K562 (cell line): ENCODE data around the gene QRICH1. TPM values are rescaled to one million over a fixed set of nuclear protein-coding genes. Genes with fewer than 3 reads are reported as not detected.

Experiments used
- ATAC-seq: fragments of 200-7000 bp; cut with Tn5 transposase; 3 replicates; pipeline ENCODE4 v1.9.1; 2020; ENCODE audit warnings: moderate library complexity
- BruUV-seq: library from RNA; stranded (reverse); fragments of 400-500 nt; replicated peaks from 2 replicates; lab custom pipeline; 2021; lab: Mats Ljungman, UMichigan
- CTCF ChIA-PET: fragments of 300-600 bp; formaldehyde crosslinking; extraction: SDS; loops from one replicate; lab custom pipeline; 2021; ENCODE audit warnings: low intra/inter-chr PET ratio; lab: Yijun Ruan, JAX
- POLR2A ChIA-PET: fragments of 300-600, 350-650 bp; sonication (Branson Sonifier 250); formaldehyde crosslinking; extraction: SDS; loops from one replicate; lab custom pipeline; 2021; ENCODE audit warnings: antibody characterized with exemption, inconsistent platforms; lab: Yijun Ruan, JAX
- DNase-seq, 4 experiments: peaks; one replicate each; pipeline versions ENCODE4 v3.0.0 to v3.0.0-alpha.2; 2011 to 2018; ENCODE audit warnings: low spot score in 3 of 4, mixed read lengths in 3 of 4; ENCODE audit errors: extremely low read depth in 1 of 4
- FAIRE-seq: peaks from 2 replicates; lab custom pipeline; 2011; peaks lifted over from hg19 to GRCh38; lab: Jason Lieb, UNC
- H2AFZ ChIP-seq: 2 replicates; pipeline ENCODE4 v1.6.0; 2011; ENCODE audit warnings: low read depth, low read length, control low read depth, inconsistent platforms
- H3K27ac ChIP-seq: fragments of 200-600 bp; 3 replicates; pipeline ENCODE4 v1.8.0; 2011; ENCODE audit warnings: low read depth, mild to moderate bottlenecking, control low read depth, inconsistent platforms, low read length, moderate library complexity, mixed read lengths; ENCODE audit errors: extremely low read depth
- H3K27me3 ChIP-seq, 2 experiments: fragments of 300-600 bp in 1 of 2; 2 replicates in 1 of 2; 3 replicates in 1 of 2; pipeline versions ENCODE4 v1.6.0 to v1.8.0; 2011; ENCODE audit warnings: inconsistent platforms in 2 of 2, low read length in 2 of 2, mild to moderate bottlenecking in 1 of 2, mixed read lengths in 1 of 2, moderate library complexity in 1 of 2; ENCODE audit not compliant: control insufficient read depth in 2 of 2, insufficient read depth in 2 of 2
- H3K36me3 ChIP-seq: fragments of 300-600 bp; 3 replicates; pipeline ENCODE4 v1.8.0; 2011; ENCODE audit warnings: mild to moderate bottlenecking, low read length, inconsistent platforms; ENCODE audit not compliant: control insufficient read depth, insufficient read depth
- H3K4me1 ChIP-seq, 2 experiments: fragments of 200-600 bp in 1 of 2; replicated peaks in 1 of 2; 2 replicates in 1 of 2; 3 replicates in 1 of 2; pipeline versions ENCODE4 v1.5.1 to v1.8.0; 2011; ENCODE audit warnings: inconsistent platforms in 2 of 2, low read length in 2 of 2, mild to moderate bottlenecking in 1 of 2, mixed read lengths in 1 of 2, moderate library complexity in 1 of 2; ENCODE audit not compliant: control insufficient read depth in 2 of 2, insufficient read depth in 2 of 2
- H3K4me2 ChIP-seq: 2 replicates; pipeline ENCODE4 v1.6.1; 2011; ENCODE audit warnings: low read length, control low read depth, inconsistent platforms, mixed read lengths; ENCODE audit not compliant: insufficient read depth
- H3K4me3 ChIP-seq: fragments of 200-600 bp; sonication (generic), shearing (Covaris generic); 2 replicates; pipeline ENCODE4 v1.5.1; 2016; ENCODE audit warnings: control low read depth, inconsistent platforms
- H3K79me2 ChIP-seq: fragments of 200-600 bp; 3 replicates; pipeline ENCODE4 v1.8.0; 2011; ENCODE audit warnings: low read length, inconsistent platforms; ENCODE audit not compliant: control insufficient read depth, insufficient read depth
- H3K9ac ChIP-seq, 2 experiments: 2 replicates each; pipeline versions ENCODE4 v1.6.0 to v1.6.1; 2011; ENCODE audit warnings: low read depth in 2 of 2, low read length in 2 of 2, control low read depth in 1 of 2, inconsistent platforms in 1 of 2, mild to moderate bottlenecking in 1 of 2, mixed read lengths in 1 of 2; ENCODE audit not compliant: insufficient read depth in 1 of 2
- H3K9me1 ChIP-seq: one replicate; pipeline ENCODE4 v1.6.0; 2011; ENCODE audit warnings: inconsistent platforms, mild to moderate bottlenecking, low read length, moderate library complexity; ENCODE audit not compliant: control insufficient read depth, insufficient read depth
- H3K9me3 ChIP-seq: replicated peaks from 2 replicates; pipeline ENCODE4 v1.5.1; 2011; ENCODE audit warnings: low read depth, low read length, inconsistent platforms; ENCODE audit not compliant: control insufficient read depth, insufficient read depth
- H4K20me1 ChIP-seq: replicated peaks from 2 replicates; pipeline ENCODE4 v1.6.1; 2011; ENCODE audit warnings: low read length, inconsistent platforms, mixed read lengths; ENCODE audit not compliant: control insufficient read depth, insufficient read depth
- CTCF ChIP-seq, 3 experiments: IDR thresholded peaks in 2 of 3; conservative IDR thresholded peaks in 1 of 3; 2 replicates each; pipeline ENCODE4 v1.5.1; 2011 to 2012; ENCODE audit warnings: low read length in 3 of 3, mild to moderate bottlenecking in 3 of 3, control low read depth in 2 of 3, improper control_type of control experiment in 1 of 3, inconsistent platforms in 1 of 3, low read depth in 1 of 3, mixed read lengths in 1 of 3, moderate library complexity in 1 of 3; ENCODE audit not compliant: insufficient read depth in 2 of 3
- ESRRA ChIP-seq: fragments of 450-650 bp; IDR thresholded peaks from 2 replicates; pipeline ENCODE4 v1.6.1; 2014; ENCODE audit warnings: low read depth, mild to moderate bottlenecking, moderate library complexity, borderline replicate concordance
- GATA2 ChIP-seq: sonication (generic); formaldehyde crosslinking; IDR thresholded peaks from 2 replicates; pipeline ENCODE4 v1.4.0; 2020; ENCODE audit warnings: mild to moderate bottlenecking, missing genetic modification reagents
- NR2C2 ChIP-seq, 2 experiments: fragments of 200-800 bp in 1 of 2; sonication (Bioruptor generic) in 1 of 2; sonication (generic) in 1 of 2; formaldehyde crosslinking in 1 of 2; IDR thresholded peaks; 2 replicates each; pipeline versions ENCODE4 v1.6.1 to v1.8.0; 2016 to 2022; ENCODE audit warnings: mild to moderate bottlenecking in 1 of 2, missing compliant biosample characterization in 1 of 2, missing genetic modification characterization in 1 of 2, missing genetic modification reagents in 1 of 2
- NR3C1 ChIP-seq: sonication (generic); formaldehyde crosslinking; IDR thresholded peaks from 2 replicates; pipeline ENCODE4 v1.8.1; 2022; ENCODE audit warnings: missing genetic modification reagents
- RAD21 ChIP-seq, 2 experiments: fragments of 250-450 bp in 1 of 2; fragments of 450-650 bp in 1 of 2; sonication (Bioruptor Pico) in 1 of 2; formaldehyde crosslinking in 1 of 2; IDR thresholded peaks in 1 of 2; conservative IDR thresholded peaks in 1 of 2; 2 replicates each; pipeline versions ENCODE4 v1.4.0 to v1.8.0; 2020 to 2022; ENCODE audit warnings: mild to moderate bottlenecking in 2 of 2, moderate library complexity in 1 of 2
- SIN3B ChIP-seq: fragments of 450-650 bp; IDR thresholded peaks from 2 replicates; pipeline ENCODE4 v1.6.1; 2017; ENCODE audit warnings: low read depth, mild to moderate bottlenecking, moderate library complexity
- THRA ChIP-seq: fragments of 450-650 bp; IDR thresholded peaks from 2 replicates; pipeline ENCODE4 v1.6.1; 2017; ENCODE audit warnings: mild to moderate bottlenecking, moderate library complexity
- ZBTB7A ChIP-seq: IDR thresholded peaks from 2 replicates; pipeline ENCODE4 v1.6.1; 2011; ENCODE audit warnings: low read depth, mild to moderate bottlenecking, low read length, moderate library complexity, borderline replicate concordance; ENCODE audit not compliant: control insufficient read depth
- ZNF507 ChIP-seq: conservative IDR thresholded peaks from 2 replicates; pipeline ENCODE4 v1.6.1; 2017; ENCODE audit warnings: missing genetic modification characterization, missing compliant biosample characterization
- WGBS: fragments of 100-300 bp; shearing (Covaris generic); methylation state at CpG from one replicate; pipeline ENCODE4 v1.1.6; 2016; ENCODE audit warnings: low coverage, mixed read lengths; ENCODE audit not compliant: insufficient coverage; ENCODE audit errors: missing lambda C conversion rate; 5-methylcytosine and 5-hydroxymethylcytosine counted together
- in situ Hi-C: fragments of 300-500 bp; cut with MboI; formaldehyde crosslinking; loops from 4 replicates; pipeline ENCODE4 v1.15.0; 2018; ENCODE audit warnings: inconsistent platforms, mixed read lengths
- intact Hi-C: fragments of 100-400 bp; cut with micrococcal nuclease; formaldehyde crosslinking; loops from 2 replicates; pipeline ENCODE4 v1.14.2; 2022
- polyA plus RNA-seq, 8 experiments: library from polyadenylated mRNA; depleted of rRNA in 4 of 8; stranded (reverse) in 5 of 8; unstranded in 3 of 8; fragments of >200 nt; fragmentation: Nextera tagmentation in 2 of 8; fragmentation: Illumina TruSeq in 1 of 8; extraction: Ambion mirVana in 2 of 8; extraction: Trizol in 1 of 8; gene quantifications; 2 replicates each; pipeline versions ENCODE4 v1.2.1 to v1.2.3, GENCODE V29; 2011 to 2014; ENCODE audit warnings: inconsistent platforms in 1 of 8, missing spikeins in 1 of 8
- total RNA-seq, 7 experiments: library from RNA; depleted of rRNA in 6 of 7; stranded (reverse); fragments of >200 nt in 6 of 7; fragmentation: Illumina TruSeq in 2 of 7; extraction: Trizol in 2 of 7; gene quantifications; 2 replicates each; pipeline versions ENCODE4 v1.2.1 to v1.2.3, GENCODE V29; 2011 to 2021; ENCODE audit warnings: low replicate concordance in 1 of 7

The QRICH1 gene
- total and polyA plus RNA-seq, 9 of the 15 experiments (the other 6 are each of a cell fraction or from before 2014, with no cell fraction given) = 20.1 to 99.2 (median 56.7) TPM

DNA sequence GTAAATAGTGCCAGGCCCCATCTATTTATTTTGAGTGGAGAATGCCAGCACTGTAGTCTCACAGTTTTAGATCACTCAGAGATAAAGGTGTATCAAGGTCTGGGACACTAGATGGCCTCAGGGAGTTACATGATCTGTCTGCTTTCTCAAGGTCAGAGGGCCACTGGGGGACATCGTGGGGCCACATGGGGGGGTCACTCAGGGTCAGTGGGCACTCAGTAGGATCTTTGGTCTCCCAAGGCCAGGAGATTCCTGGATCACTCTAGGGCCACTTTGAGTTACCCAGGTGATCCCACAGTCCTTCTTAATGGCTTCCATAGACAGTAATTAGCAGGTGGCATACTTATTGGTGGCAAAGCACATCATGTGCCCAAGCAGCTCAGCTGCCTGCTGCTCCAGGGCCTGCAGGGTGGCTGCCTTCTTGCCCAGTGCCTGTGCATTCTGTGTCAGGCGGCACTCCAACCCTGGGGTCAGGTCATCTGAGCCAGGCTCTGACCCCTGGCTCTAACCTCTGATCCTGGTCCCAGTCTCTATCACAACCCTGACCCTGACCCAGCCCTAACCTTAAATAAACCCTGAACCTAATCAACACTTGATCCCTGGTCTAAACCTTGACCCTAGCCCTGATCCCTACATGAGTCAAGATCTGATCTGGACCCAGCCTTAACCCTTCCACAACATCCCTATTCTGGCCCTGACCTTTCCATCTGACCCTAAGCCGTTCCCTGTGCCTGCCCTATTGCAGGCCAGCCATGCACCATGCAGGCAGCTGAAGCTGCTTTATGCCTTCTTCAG is 40.8 kb upstream of the QRICH1 start:
- intact Hi-C loops = no loop called here
- POLR2A ChIA-PET = interaction anchor here (0.6 kb wide), 2 partner anchors 13 to 126 kb away, joined by 3 read pairs; no protein-coding TSS in a partner anchor
- peak overlapping the region in 1 of 2 experiments; percentile 64; a peak in 2 of 4 replicates for H3K9ac ChIP-seq
- H3K27ac ChIP-seq = no peak overlapping the region
- H3K9me1 ChIP-seq = no peaks in the 10 kb centered on the region
- CTCF ChIA-PET = no interaction called here
- no peak overlapping the region for H2AFZ ChIP-seq
- peak; percentile 44 for FAIRE-seq
- WGBS = 37% methylated on average over 3 of the region's 3 CpGs
- H3K9me3 ChIP-seq = no peaks in the 10 kb centered on the region
- no TSS peak for BruUV-seq
- peak; percentile 20 to 38 (median 30) for DNase-seq
- TF ChIP-seq NR2C2 (CRISPR knock-in tag; IDR thresholded peaks at IDR 0.05) = no peak
- peak; percentile 61; the same call in 1 of the 2 replicates for TF ChIP-seq NR2C2 (tag; IDR thresholded peaks at IDR 0.05)
- no peak for TF ChIP-seq ZNF507 (tag)
- no peak for TF ChIP-seq THRA
- TF ChIP-seq SIN3B = no peak
- TF ChIP-seq NR3C1 (CRISPR knock-in tag) = no peak
- TF ChIP-seq RAD21 (CRISPR knock-in tag; conservative IDR thresholded peaks at IDR 0.05 in 1 of 2, IDR thresholded peaks at IDR 0.05 in 1 of 2) = peak in 1 of 2 experiments; percentile 33; a peak in 3 of 4 replicates
- TF ChIP-seq ESRRA = peak; percentile 97
- peak in 2 of 3 experiments; percentile 16 to 26; a peak in 1 of 6 replicates for TF ChIP-seq CTCF (IDR thresholded peaks at IDR 0.05 in 2 of 3, conservative IDR thresholded peaks at IDR 0.05 in 1 of 3; ENCODE audit: insufficient read depth in 2 of 3, low read depth in 1 of 3, low read length in 3 of 3)
- peak; percentile 34; the same call in 1 of the 2 replicates for TF ChIP-seq ZBTB7A
- TF ChIP-seq GATA2 (CRISPR knock-in tag) = peak; percentile 54; the same call in 1 of the 2 replicates
- H3K4me1 ChIP-seq = peaks cover 2 to 29% of the 10 kb centered on the region in 2 experiments; a peak in 4 of 5 replicates
- ATAC-seq = no peak
- no peaks in the 10 kb centered on the region for H3K36me3 ChIP-seq
- no peak overlapping the region for H3K4me2 ChIP-seq
- H4K20me1 ChIP-seq = no peaks in the 10 kb centered on the region
- no peak overlapping the region for H3K4me3 ChIP-seq
- H3K27me3 ChIP-seq = peaks cover 0 to 5% of the 10 kb centered on the region in 2 experiments; a peak in 1 of 5 replicates
- H3K79me2 ChIP-seq = no peaks in the 10 kb centered on the region; the same call in 2 of the 3 replicates
- in situ Hi-C loops = no loop called here
